Kidney epithelial cell (primary cell): Measurements from ENCODE around the gene SHISA9. TPM values are rescaled to one million over a fixed set of nuclear protein-coding genes. Genes with fewer than 3 reads are reported as not detected.

Experiments used
- DNase-seq: peaks from one replicate; pipeline ENCODE4 v3.0.0-alpha.2; 2010; ENCODE audit warnings: low read depth
- H3K27me3 ChIP-seq: 2 replicates; pipeline ENCODE4 v1.6.0; 2011; ENCODE audit warnings: low read length; ENCODE audit not compliant: control insufficient read depth, insufficient read depth
- H3K36me3 ChIP-seq: 2 replicates; pipeline ENCODE4 v1.5.1; 2011; ENCODE audit warnings: low read length; ENCODE audit not compliant: control insufficient read depth, insufficient read depth
- H3K4me3 ChIP-seq: 2 replicates; pipeline ENCODE4 v1.5.1; 2011; ENCODE audit warnings: low read depth, mild to moderate bottlenecking, control low read depth, low read length
- CTCF ChIP-seq: IDR thresholded peaks from 2 replicates; pipeline ENCODE4 v1.5.1; 2011; ENCODE audit warnings: mild to moderate bottlenecking, moderate library complexity, low read length, control low read depth, inconsistent platforms; ENCODE audit not compliant: insufficient read depth, poor library complexity, severe bottlenecking
- total RNA-seq: library from RNA; depleted of rRNA; stranded (reverse); fragments of >200 nt; gene quantifications from 2 replicates; pipeline ENCODE4 v1.2.3, GENCODE V29; 2015

The SHISA9 gene
- total RNA-seq, 1 donor from 2014 or later, result 32.8 TPM

GRCh38 chr16:13242201-13242600 is 340.8 kb downstream of the SHISA9 start:
- H3K36me3 ChIP-seq, result no peaks in the 10 kb centered on the region
- no peaks in the 10 kb centered on the region for H3K27me3 ChIP-seq
- H3K4me3 ChIP-seq, result no peak overlapping the region

GRCh38 chr16:13244770-13245169 is 343.4 kb downstream of the SHISA9 start:
- Histone ChIP-seq H3K36me3 (no peaks in the 10 kb centered on the region), H3K27me3 (no peaks in the 10 kb centered on the region), H3K4me3 (no peak overlapping the region)
- no peak for TF ChIP-seq CTCF
- DNase-seq, result no peak

More at GRCh38 chr16:13242201-13242600, 340.8 kb downstream of the SHISA9 start:
- DNase-seq, result no peak
- no peak for TF ChIP-seq CTCF

- DNase-seq, result no peak
- Histone ChIP-seq H3K27me3 (no peaks in the 10 kb centered on the region), H3K36me3 (no peaks in the 10 kb centered on the region), H3K4me3 (no peak overlapping the region)
- TF ChIP-seq CTCF, result no peak
Observed at GRCh38 chr16:13245713-13246377, 344.4 kb downstream of the SHISA9 start.

- no peak for TF ChIP-seq CTCF
- no peak for DNase-seq
- Histone ChIP-seq H3K36me3 (no peaks in the 10 kb centered on the region), H3K4me3 (no peak overlapping the region), H3K27me3 (no peaks in the 10 kb centered on the region)
Observed at GRCh38 chr16:13254998-13255614, 353.7 kb downstream of the SHISA9 start.

- TF ChIP-seq CTCF, result no peak
- H3K4me3 ChIP-seq, result no peak overlapping the region
- no peaks in the 10 kb centered on the region for H3K36me3 ChIP-seq
- H3K27me3 ChIP-seq, result no peaks in the 10 kb centered on the region
- DNase-seq, result no peak
Observed at GRCh38 chr16:13262270-13263090, 361.1 kb downstream of the SHISA9 start.
